ENCODE results near the gene AP4S1. TPM values are rescaled to one million over a fixed set of nuclear protein-coding genes. Genes with fewer than 3 reads are reported as not detected.
"Not testable (repeated sequence)": the region's sequence is repeated elsewhere in the genome, so short reads cannot be mapped to it uniquely, and the experiment has no call there.

Gene AP4S1
- total RNA-seq, 1 donor from 2014 or later, result 9.2 TPM

DNA sequence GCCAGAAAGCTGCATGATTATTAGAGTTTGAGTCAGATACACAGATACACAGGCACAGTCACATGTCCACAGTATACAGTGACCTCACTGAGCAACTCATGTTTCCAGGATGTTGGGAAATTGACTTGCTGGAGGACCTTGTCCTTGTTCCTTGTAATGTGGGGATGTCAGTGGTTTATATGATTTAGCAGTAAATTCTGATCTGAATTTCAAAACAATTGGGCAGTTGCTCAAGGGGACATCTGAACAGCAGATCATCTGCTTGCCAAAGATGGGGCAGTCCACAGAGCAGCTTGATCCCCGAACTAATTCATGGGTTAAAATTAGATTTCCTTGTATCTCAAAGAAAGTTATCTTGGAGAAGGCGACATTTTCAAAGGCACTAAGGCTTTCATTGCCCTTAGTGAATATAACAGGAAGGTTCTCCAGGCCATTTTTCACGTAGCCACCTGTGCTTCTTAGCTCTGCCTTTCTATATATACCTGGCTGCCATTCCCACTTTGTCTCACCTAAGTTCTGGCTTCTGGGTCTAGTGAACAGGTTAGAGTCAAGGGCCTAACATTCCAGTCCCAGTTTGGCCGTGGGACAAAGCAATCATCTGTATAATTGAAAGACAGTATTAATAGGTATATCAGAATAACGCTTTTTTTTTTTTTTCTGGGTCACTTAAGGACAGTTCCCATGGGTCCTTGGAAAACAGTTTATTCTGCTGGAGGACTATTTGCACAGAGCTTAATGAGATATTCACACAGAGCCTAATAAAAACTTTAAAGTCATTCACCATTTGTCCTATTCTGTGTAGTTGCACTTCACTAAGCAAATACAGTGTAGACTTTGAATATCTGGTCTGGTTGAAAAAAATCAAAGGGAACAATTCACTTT lies 65.7 kb downstream of the AP4S1 start:
- no peak for DNase-seq (ENCODE audit: low spot score)
- TF ChIP-seq, protein P1, sequence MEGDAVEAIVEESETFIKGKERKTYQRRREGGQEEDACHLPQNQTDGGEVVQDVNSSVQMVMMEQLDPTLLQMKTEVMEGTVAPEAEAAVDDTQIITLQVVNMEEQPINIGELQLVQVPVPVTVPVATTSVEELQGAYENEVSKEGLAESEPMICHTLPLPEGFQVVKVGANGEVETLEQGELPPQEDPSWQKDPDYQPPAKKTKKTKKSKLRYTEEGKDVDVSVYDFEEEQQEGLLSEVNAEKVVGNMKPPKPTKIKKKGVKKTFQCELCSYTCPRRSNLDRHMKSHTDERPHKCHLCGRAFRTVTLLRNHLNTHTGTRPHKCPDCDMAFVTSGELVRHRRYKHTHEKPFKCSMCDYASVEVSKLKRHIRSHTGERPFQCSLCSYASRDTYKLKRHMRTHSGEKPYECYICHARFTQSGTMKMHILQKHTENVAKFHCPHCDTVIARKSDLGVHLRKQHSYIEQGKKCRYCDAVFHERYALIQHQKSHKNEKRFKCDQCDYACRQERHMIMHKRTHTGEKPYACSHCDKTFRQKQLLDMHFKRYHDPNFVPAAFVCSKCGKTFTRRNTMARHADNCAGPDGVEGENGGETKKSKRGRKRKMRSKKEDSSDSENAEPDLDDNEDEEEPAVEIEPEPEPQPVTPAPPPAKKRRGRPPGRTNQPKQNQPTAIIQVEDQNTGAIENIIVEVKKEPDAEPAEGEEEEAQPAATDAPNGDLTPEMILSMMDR (IDR thresholded peaks at IDR 0.05; ENCODE audit: unreplicated experiment), result no peak
- H3K9me3 Mint-ChIP-seq (ENCODE audit: unreplicated experiment), result no peaks in the 10 kb centered on the region
- no peaks in the 10 kb centered on the region for H3K4me1 Mint-ChIP-seq (ENCODE audit: unreplicated experiment)
- H3K27me3 Mint-ChIP-seq (ENCODE audit: unreplicated experiment), result no peaks in the 10 kb centered on the region
- H3K27ac Mint-ChIP-seq (ENCODE audit: unreplicated experiment), result no peak overlapping the region
- no peak overlapping the region for H3K4me3 Mint-ChIP-seq (ENCODE audit: unreplicated experiment)
- peaks cover 1% of the 10 kb centered on the region for H3K36me3 Mint-ChIP-seq (ENCODE audit: low read depth, unreplicated experiment)

DNA sequence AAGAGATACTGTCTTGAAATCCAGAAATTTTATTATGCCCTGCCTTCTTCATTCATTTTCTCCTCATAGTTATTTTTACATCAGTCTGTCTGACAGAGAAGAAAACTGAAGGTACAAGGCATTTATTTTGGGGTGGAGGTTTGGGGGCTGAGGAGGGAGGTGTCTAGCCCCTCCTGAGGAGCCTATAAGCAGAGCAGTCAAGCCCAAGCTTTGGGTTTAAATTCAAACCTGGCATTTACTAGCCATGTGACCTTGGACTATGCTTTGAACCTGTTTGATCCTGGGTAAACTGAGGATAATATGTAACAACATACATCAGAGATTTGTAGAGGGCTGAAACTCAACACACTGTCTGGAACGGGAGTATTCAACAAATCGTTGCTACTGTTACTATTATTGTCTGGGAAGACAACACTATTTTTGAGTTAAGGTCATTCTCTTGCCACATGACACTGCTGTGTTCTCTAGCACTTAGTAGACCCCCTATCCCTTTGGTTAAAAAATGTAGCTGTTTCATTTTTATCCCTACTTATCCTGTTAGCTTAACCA lies 66.8 kb downstream of the AP4S1 start:
- H3K27ac Mint-ChIP-seq (ENCODE audit: unreplicated experiment), result no peak overlapping the region
- TF ChIP-seq, protein P1 (IDR thresholded peaks at IDR 0.05; ENCODE audit: unreplicated experiment), result no peak
- H3K4me3 Mint-ChIP-seq (ENCODE audit: unreplicated experiment), result no peak overlapping the region
- H3K4me1 Mint-ChIP-seq (ENCODE audit: unreplicated experiment), result no peaks in the 10 kb centered on the region
- H3K27me3 Mint-ChIP-seq (ENCODE audit: unreplicated experiment), result no peaks in the 10 kb centered on the region
- no peak for DNase-seq (ENCODE audit: low spot score)
- no peaks in the 10 kb centered on the region for H3K9me3 Mint-ChIP-seq (ENCODE audit: unreplicated experiment)
- H3K36me3 Mint-ChIP-seq (ENCODE audit: low read depth, unreplicated experiment), result peaks cover 5% of the 10 kb centered on the region

DNA sequence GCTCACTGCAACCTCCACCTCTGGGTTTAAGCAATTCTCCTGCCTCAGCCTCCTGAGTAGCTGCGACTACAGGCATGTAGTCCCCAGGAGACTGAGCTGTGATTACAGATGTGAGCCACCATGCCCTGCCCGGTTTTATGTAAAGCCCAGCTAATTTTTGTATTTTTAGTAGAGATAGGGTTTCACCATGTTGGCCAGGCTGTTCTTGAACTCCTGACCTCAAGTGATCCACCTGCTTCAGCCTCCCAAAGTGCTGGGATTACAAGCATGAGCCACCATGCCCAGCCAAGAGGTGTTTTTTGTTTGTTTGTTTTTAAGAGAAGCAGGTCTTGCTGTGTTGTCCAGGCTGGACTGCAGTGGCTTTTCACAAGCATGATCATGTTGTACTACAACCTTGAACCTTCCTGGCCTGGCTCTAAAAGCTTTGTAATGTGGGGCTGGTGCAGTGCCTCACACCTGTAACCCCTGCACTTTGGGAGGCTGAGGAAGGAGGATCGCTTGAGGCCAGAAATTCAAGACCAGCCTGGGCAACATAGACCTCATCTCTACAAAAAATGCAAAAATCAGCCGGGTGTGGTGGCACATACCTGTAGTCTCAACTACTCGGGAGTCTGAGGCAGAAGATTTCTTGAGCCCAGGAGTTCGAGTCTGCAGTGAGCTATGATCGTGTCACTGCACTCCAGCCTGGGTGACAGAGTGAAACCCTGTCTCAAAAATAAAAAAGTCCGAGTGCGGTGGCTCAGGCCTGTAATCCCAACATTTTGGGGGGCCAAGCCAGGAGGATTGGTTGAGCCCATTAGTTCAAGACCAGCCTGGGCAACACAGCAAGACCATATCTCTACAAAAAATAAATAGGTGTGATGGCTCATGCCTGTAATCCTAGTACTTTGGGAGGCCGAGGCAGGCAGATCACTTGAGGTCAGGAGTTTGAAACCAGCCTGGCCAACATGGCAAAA lies 68.7 kb downstream of the AP4S1 start:
- not testable (repeated sequence) for H3K4me1 Mint-ChIP-seq (ENCODE audit: unreplicated experiment); H3K9me3 Mint-ChIP-seq (ENCODE audit: unreplicated experiment); DNase-seq (ENCODE audit: low spot score); H3K4me3 Mint-ChIP-seq (ENCODE audit: unreplicated experiment); H3K27me3 Mint-ChIP-seq (ENCODE audit: unreplicated experiment); H3K27ac Mint-ChIP-seq (ENCODE audit: unreplicated experiment)
- peaks cover 14% of the 10 kb centered on the region for H3K36me3 Mint-ChIP-seq (ENCODE audit: low read depth, unreplicated experiment)

DNA sequence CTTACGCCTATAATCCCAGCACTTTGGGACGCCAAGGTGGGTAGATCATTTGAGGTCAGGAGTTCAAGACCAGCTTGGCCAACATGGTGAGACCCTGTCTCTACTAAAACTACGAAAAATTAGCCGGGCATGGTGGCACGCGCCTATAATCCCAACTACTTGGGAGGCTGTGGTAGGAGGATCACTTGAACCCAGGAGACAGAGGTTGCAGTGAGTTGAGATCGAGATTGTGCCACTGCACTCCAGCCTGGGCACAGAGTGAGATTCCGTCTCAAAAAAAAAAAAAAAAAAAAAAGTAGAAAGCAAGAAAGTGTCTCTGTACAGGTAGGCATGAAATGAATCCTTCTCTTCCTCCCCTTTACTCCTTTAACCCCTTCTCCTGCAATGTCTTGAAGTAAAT lies 70.4 kb downstream of the AP4S1 start:
- Mint-ChIP-seq H3K36me3 (ENCODE audit: low read depth, unreplicated experiment) (peaks cover 15% of the 10 kb centered on the region), H3K4me3 (ENCODE audit: unreplicated experiment) (peak overlapping the region; percentile 63)
- DNase-seq (ENCODE audit: low spot score); H3K27me3 Mint-ChIP-seq (ENCODE audit: unreplicated experiment); H3K27ac Mint-ChIP-seq (ENCODE audit: unreplicated experiment); H3K4me1 Mint-ChIP-seq (ENCODE audit: unreplicated experiment); H3K9me3 Mint-ChIP-seq (ENCODE audit: unreplicated experiment): not testable (repeated sequence)

DNA sequence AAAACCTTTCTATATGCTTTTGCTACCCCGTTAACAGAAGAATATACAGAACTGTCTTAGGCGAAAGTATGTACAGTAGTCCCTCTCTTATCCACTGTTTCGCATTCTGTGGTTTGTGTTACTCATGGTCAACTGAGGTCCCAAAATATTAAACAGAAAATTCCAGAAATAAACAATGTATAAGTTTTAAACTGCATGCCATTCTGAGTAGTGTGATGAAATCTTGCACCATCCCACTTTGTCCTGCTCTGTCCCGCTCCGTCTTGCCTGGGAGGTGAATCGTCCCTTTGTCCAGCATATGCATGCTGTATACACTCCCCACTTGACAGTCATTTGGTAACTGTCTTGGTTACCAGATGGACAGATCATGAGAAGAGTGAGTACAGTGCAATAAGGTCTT lies 70.8 kb downstream of the AP4S1 start:
- H3K9me3 Mint-ChIP-seq (ENCODE audit: unreplicated experiment), result no peaks in the 10 kb centered on the region
- H3K4me3 Mint-ChIP-seq (ENCODE audit: unreplicated experiment), result peak overlapping the region; percentile 63
- no peak overlapping the region for H3K27ac Mint-ChIP-seq (ENCODE audit: unreplicated experiment)
- DNase-seq (ENCODE audit: low spot score), result no peak
- H3K36me3 Mint-ChIP-seq (ENCODE audit: low read depth, unreplicated experiment), result peaks cover 20% of the 10 kb centered on the region
- H3K4me1 Mint-ChIP-seq (ENCODE audit: unreplicated experiment), result no peaks in the 10 kb centered on the region
- H3K27me3 Mint-ChIP-seq (ENCODE audit: unreplicated experiment), result no peaks in the 10 kb centered on the region
- TF ChIP-seq, protein P1 (IDR thresholded peaks at IDR 0.05; ENCODE audit: unreplicated experiment), result no peak

Measured in endothelial cell (in vitro differentiated cells).